HFFc6 (cell line): ENCODE measurements around the gene TRAF1. TPM values are rescaled to one million over a fixed set of nuclear protein-coding genes. Genes with fewer than 3 reads are reported as not detected.

Experiments used
- DNase-seq: peaks from one replicate; pipeline ENCODE4 v3.0.0-alpha.2; 2018
- H3K27ac Mint-ChIP-seq: 2 replicates; pipeline ENCODE4 v1.8.0; 2020; ENCODE audit warnings: mild to moderate bottlenecking, mixed read lengths
- H3K27me3 Mint-ChIP-seq: 2 replicates; pipeline ENCODE4 v1.8.0; 2021; ENCODE audit warnings: mild to moderate bottlenecking, moderate library complexity, mixed read lengths; ENCODE audit not compliant: insufficient read depth
- H3K36me3 Mint-ChIP-seq: 2 replicates; pipeline ENCODE4 v1.8.0; 2021; ENCODE audit warnings: low read depth, mixed read lengths
- H3K4me1 Mint-ChIP-seq: 2 replicates; pipeline ENCODE4 v1.8.0; 2020; ENCODE audit warnings: low read depth, mixed read lengths
- H3K4me3 Mint-ChIP-seq: 2 replicates; pipeline ENCODE4 v1.8.0; 2020; ENCODE audit warnings: mild to moderate bottlenecking, moderate library complexity, mixed read lengths
- H3K9me3 Mint-ChIP-seq: 2 replicates; pipeline ENCODE4 v1.8.0; 2020; ENCODE audit warnings: mild to moderate bottlenecking, mixed read lengths
- CTCF ChIP-seq: fragments of 200-600 bp; sonication (generic); IDR thresholded peaks from 2 replicates; pipeline ENCODE4 v1.5.0; 2021; ENCODE audit warnings: antibody characterized with exemption, mild to moderate bottlenecking
- total RNA-seq, 6 experiments: library from RNA; stranded (reverse); fragmentation: NEBNext Ultra II Directional; extraction: Animal tissue kit (Norgen Biotek cat#: 25700); gene quantifications; 2 replicates in 1 of 6; 3 replicates in 5 of 6; pipeline ENCODE4 v1.2.3, GENCODE V29; 2021

Gene TRAF1
- total RNA-seq, 6 experiments from 2014 or later: 0.54 to 1.0 (median 0.87) TPM

- Mint-ChIP-seq H3K4me1 (peaks cover 9% of the 10 kb centered on the region), H3K27me3 (peaks cover 7% of the 10 kb centered on the region; the same call in 1 of the 2 replicates), H3K4me3 (no peak overlapping the region), H3K36me3 (no peaks in the 10 kb centered on the region), H3K9me3 (no peaks in the 10 kb centered on the region), H3K27ac (no peak overlapping the region)
- DNase-seq: no peak
- no peak for TF ChIP-seq CTCF
Measured at GRCh38 chr9:120905315-120906164, 21.1 kb downstream of the TRAF1 start.

GRCh38 chr9:120904978-120905301 is 21.7 kb downstream of the TRAF1 start:
- Mint-ChIP-seq H3K4me3 (no peak overlapping the region), H3K27ac (no peak overlapping the region), H3K36me3 (no peaks in the 10 kb centered on the region), H3K27me3 (peaks cover 10% of the 10 kb centered on the region), H3K4me1 (peaks cover 3% of the 10 kb centered on the region), H3K9me3 (no peaks in the 10 kb centered on the region)
- TF ChIP-seq CTCF: no peak
- no peak for DNase-seq

GRCh38 chr9:120904061-120904977 is 22.3 kb downstream of the TRAF1 start:
- no peaks in the 10 kb centered on the region for H3K4me1 Mint-ChIP-seq
- TF ChIP-seq CTCF: no peak
- no peak overlapping the region for H3K27ac Mint-ChIP-seq
- peaks cover 12% of the 10 kb centered on the region for H3K27me3 Mint-ChIP-seq
- H3K4me3 Mint-ChIP-seq: no peak overlapping the region
- no peak for DNase-seq
- no peaks in the 10 kb centered on the region for H3K9me3 Mint-ChIP-seq
- no peaks in the 10 kb centered on the region for H3K36me3 Mint-ChIP-seq

GRCh38 chr9:120902569-120903535 is 23.7 kb downstream of the TRAF1 start:
- no peak for DNase-seq
- no peak overlapping the region for H3K27ac Mint-ChIP-seq

More at GRCh38 chr9:120902569-120903535, 23.7 kb downstream of the TRAF1 start:
- H3K36me3 Mint-ChIP-seq: no peaks in the 10 kb centered on the region
- H3K4me1 Mint-ChIP-seq: no peaks in the 10 kb centered on the region
- no peak for TF ChIP-seq CTCF
- H3K27me3 Mint-ChIP-seq: peaks cover 20% of the 10 kb centered on the region
- H3K4me3 Mint-ChIP-seq: no peak overlapping the region
- no peaks in the 10 kb centered on the region for H3K9me3 Mint-ChIP-seq
